ENCODE measurements around the gene TBKBP1.

The TBKBP1 gene

DNA sequence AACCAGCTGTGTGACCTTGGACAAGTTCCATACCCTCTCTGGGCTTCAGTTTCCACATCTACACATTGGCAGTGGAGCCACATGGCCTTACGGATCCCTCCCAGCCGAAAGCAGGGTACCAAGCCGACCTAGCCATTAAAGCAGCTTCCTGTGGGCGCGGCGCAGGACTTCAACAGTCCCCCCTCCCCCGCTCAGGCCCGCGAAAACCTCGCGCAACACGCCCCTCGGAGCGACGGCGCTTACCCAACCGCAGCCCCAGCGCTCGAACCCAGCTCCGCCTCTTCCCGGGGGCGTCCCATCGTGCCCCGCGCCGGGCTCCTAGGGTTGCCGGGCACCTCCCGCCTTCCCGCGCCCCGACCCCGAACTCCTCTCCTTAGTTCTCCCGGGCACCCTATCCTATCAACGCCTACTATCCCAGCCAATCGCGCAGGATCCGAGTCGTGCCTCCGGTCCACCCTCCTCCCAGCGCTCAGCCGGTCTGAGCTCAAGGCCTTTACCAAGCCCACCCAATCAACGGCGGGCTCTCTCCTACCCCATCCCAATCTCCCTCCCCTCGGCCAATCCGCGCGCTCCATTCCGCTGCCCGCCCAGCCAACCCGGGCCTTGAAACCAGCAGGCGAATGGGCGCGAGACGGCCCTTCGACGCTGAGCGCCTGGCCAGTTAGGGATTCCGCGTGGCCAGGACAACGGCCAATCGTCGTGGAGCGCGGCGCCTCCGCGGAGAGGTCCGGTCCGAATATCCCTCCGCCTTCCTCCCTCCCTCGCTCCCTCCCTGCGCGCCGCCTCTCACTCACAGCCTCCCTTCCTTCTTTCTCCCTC lies 44.6 kb upstream of the TBKBP1 start, which contains the start of gene KPNB1 (continued):
- no peak; the same call in 1 of the 2 replicates for TF ChIP-seq ZNF350 (tag by site-specific recombination; IDR thresholded peaks at IDR 0.05)
- no peak for TF ChIP-seq HOXC10 (CRISPR knock-in tag; IDR thresholded peaks at IDR 0.05)
- TF ChIP-seq ZFP3 (tag by site-specific recombination; IDR thresholded peaks at IDR 0.05; ENCODE audit: low read depth), result no peak
- peak; percentile 100 for TF ChIP-seq ZNF768 (tag by site-specific recombination; IDR thresholded peaks at IDR 0.05)
- TF ChIP-seq ZNF404 (tag by site-specific recombination; IDR thresholded peaks at IDR 0.05), result no peak
- no peak for TF ChIP-seq ZNF221 (tag by site-specific recombination; IDR thresholded peaks at IDR 0.05; ENCODE audit: borderline replicate concordance)
- peak; percentile 90 for TF ChIP-seq ZNF610 (tag by site-specific recombination; IDR thresholded peaks at IDR 0.05; ENCODE audit: borderline replicate concordance)
- no peak for TF ChIP-seq ZNF37A (tag by site-specific recombination; IDR thresholded peaks at IDR 0.05)
- TF ChIP-seq ZNF138 (tag by site-specific recombination; IDR thresholded peaks at IDR 0.05; ENCODE audit: borderline replicate concordance), result no peak
- peak; percentile 98 for TF ChIP-seq BCL11A (tag by site-specific recombination; IDR thresholded peaks at IDR 0.05; ENCODE audit: low read depth)
- TF ChIP-seq, protein P1, sequence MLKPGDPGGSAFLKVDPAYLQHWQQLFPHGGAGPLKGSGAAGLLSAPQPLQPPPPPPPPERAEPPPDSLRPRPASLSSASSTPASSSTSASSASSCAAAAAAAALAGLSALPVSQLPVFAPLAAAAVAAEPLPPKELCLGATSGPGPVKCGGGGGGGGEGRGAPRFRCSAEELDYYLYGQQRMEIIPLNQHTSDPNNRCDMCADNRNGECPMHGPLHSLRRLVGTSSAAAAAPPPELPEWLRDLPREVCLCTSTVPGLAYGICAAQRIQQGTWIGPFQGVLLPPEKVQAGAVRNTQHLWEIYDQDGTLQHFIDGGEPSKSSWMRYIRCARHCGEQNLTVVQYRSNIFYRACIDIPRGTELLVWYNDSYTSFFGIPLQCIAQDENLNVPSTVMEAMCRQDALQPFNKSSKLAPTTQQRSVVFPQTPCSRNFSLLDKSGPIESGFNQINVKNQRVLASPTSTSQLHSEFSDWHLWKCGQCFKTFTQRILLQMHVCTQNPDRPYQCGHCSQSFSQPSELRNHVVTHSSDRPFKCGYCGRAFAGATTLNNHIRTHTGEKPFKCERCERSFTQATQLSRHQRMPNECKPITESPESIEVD (tag by site-specific recombination; IDR thresholded peaks at IDR 0.05), result no peak
- TF ChIP-seq RBAK (tag by site-specific recombination; IDR thresholded peaks at IDR 0.05), result no peak
- TF ChIP-seq, protein P2, sequence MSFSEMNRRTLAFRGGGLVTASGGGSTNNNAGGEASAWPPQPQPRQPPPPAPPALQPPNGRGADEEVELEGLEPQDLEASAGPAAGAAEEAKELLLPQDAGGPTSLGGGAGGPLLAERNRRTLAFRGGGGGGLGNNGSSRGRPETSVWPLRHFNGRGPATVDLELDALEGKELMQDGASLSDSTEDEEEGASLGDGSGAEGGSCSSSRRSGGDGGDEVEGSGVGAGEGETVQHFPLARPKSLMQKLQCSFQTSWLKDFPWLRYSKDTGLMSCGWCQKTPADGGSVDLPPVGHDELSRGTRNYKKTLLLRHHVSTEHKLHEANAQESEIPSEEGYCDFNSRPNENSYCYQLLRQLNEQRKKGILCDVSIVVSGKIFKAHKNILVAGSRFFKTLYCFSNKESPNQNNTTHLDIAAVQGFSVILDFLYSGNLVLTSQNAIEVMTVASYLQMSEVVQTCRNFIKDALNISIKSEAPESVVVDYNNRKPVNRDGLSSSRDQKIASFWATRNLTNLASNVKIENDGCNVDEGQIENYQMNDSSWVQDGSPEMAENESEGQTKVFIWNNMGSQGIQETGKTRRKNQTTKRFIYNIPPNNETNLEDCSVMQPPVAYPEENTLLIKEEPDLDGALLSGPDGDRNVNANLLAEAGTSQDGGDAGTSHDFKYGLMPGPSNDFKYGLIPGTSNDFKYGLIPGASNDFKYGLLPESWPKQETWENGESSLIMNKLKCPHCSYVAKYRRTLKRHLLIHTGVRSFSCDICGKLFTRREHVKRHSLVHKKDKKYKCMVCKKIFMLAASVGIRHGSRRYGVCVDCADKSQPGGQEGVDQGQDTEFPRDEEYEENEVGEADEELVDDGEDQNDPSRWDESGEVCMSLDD (tag by site-specific recombination; IDR thresholded peaks at IDR 0.05), result peak; percentile 79
- TF ChIP-seq ZNF266 (tag by site-specific recombination; IDR thresholded peaks at IDR 0.05; ENCODE audit: low read depth), result no peak
- peak; percentile 99 for TF ChIP-seq ZNF701 (tag by site-specific recombination; IDR thresholded peaks at IDR 0.05)
- peak; percentile 48; the same call in 1 of the 2 replicates for TF ChIP-seq ZNF561 (tag by site-specific recombination; IDR thresholded peaks at IDR 0.05; ENCODE audit: borderline replicate concordance)
- TF ChIP-seq, protein P3, sequence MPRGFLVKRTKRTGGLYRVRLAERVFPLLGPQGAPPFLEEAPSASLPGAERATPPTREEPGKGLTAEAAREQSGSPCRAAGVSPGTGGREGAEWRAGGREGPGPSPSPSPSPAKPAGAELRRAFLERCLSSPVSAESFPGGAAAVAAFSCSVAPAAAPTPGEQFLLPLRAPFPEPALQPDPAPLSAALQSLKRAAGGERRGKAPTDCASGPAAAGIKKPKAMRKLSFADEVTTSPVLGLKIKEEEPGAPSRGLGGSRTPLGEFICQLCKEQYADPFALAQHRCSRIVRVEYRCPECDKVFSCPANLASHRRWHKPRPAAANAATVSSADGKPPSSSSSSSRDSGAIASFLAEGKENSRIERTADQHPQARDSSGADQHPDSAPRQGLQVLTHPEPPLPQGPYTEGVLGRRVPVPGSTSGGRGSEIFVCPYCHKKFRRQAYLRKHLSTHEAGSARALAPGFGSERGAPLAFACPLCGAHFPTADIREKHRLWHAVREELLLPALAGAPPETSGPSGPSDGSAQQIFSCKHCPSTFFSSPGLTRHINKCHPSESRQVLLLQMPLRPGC (tag by site-specific recombination; IDR thresholded peaks at IDR 0.05), result peak; percentile 96
- TF ChIP-seq, protein P4, sequence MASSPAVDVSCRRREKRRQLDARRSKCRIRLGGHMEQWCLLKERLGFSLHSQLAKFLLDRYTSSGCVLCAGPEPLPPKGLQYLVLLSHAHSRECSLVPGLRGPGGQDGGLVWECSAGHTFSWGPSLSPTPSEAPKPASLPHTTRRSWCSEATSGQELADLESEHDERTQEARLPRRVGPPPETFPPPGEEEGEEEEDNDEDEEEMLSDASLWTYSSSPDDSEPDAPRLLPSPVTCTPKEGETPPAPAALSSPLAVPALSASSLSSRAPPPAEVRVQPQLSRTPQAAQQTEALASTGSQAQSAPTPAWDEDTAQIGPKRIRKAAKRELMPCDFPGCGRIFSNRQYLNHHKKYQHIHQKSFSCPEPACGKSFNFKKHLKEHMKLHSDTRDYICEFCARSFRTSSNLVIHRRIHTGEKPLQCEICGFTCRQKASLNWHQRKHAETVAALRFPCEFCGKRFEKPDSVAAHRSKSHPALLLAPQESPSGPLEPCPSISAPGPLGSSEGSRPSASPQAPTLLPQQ (tag by site-specific recombination; IDR thresholded peaks at IDR 0.05), result peak; percentile 89
- peak; percentile 80 for TF ChIP-seq ZNF2 (tag by site-specific recombination; IDR thresholded peaks at IDR 0.05)
- peak; percentile 77; the same call in 1 of the 2 replicates for TF ChIP-seq ZSCAN30 (tag by site-specific recombination; IDR thresholded peaks at IDR 0.05)
- no peak for TF ChIP-seq ZNF658 (tag by site-specific recombination; IDR thresholded peaks at IDR 0.05)
- no peak for TF ChIP-seq ZNF654 (tag by site-specific recombination; IDR thresholded peaks at IDR 0.05; ENCODE audit: low read depth)
- TF ChIP-seq, protein P5, sequence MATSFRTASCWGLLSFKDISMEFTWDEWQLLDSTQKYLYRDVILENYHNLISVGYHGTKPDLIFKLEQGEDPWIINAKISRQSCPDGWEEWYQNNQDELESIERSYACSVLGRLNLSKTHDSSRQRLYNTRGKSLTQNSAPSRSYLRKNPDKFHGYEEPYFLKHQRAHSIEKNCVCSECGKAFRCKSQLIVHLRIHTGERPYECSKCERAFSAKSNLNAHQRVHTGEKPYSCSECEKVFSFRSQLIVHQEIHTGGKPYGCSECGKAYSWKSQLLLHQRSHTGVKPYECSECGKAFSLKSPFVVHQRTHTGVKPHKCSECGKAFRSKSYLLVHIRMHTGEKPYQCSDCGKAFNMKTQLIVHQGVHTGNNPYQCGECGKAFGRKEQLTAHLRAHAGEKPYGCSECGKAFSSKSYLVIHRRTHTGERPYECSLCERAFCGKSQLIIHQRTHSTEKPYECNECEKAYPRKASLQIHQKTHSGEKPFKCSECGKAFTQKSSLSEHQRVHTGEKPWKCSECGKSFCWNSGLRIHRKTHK (tag by site-specific recombination; IDR thresholded peaks at IDR 0.05), result no peak
- peak; percentile 90 for TF ChIP-seq WT1 (tag by site-specific recombination; IDR thresholded peaks at IDR 0.05)
- no peak for TF ChIP-seq ZNF624 (tag by site-specific recombination; IDR thresholded peaks at IDR 0.05)
- TF ChIP-seq ZNF585B (tag by site-specific recombination; IDR thresholded peaks at IDR 0.05), result no peak
- TF ChIP-seq ZSCAN23 (tag by site-specific recombination; IDR thresholded peaks at IDR 0.05), result peak; percentile 75
- no peak for TF ChIP-seq ZNF776 (tag by site-specific recombination; IDR thresholded peaks at IDR 0.05; ENCODE audit: borderline replicate concordance)
- no peak for TF ChIP-seq MEIS1 (CRISPR knock-in tag; IDR thresholded peaks at IDR 0.05; ENCODE audit: borderline replicate concordance)
- TF ChIP-seq, protein P6, sequence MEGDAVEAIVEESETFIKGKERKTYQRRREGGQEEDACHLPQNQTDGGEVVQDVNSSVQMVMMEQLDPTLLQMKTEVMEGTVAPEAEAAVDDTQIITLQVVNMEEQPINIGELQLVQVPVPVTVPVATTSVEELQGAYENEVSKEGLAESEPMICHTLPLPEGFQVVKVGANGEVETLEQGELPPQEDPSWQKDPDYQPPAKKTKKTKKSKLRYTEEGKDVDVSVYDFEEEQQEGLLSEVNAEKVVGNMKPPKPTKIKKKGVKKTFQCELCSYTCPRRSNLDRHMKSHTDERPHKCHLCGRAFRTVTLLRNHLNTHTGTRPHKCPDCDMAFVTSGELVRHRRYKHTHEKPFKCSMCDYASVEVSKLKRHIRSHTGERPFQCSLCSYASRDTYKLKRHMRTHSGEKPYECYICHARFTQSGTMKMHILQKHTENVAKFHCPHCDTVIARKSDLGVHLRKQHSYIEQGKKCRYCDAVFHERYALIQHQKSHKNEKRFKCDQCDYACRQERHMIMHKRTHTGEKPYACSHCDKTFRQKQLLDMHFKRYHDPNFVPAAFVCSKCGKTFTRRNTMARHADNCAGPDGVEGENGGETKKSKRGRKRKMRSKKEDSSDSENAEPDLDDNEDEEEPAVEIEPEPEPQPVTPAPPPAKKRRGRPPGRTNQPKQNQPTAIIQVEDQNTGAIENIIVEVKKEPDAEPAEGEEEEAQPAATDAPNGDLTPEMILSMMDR (tag by site-specific recombination; IDR thresholded peaks at IDR 0.05), result no peak
